ENCODE data around the gene MYO1E. TPM values are rescaled to one million over a fixed set of nuclear protein-coding genes. Genes with fewer than 3 reads are reported as not detected.

MYO1E gene
- total and polyA plus RNA-seq, 4 donors, result 28.7 to 46.1 (median 38.7) TPM

DNA sequence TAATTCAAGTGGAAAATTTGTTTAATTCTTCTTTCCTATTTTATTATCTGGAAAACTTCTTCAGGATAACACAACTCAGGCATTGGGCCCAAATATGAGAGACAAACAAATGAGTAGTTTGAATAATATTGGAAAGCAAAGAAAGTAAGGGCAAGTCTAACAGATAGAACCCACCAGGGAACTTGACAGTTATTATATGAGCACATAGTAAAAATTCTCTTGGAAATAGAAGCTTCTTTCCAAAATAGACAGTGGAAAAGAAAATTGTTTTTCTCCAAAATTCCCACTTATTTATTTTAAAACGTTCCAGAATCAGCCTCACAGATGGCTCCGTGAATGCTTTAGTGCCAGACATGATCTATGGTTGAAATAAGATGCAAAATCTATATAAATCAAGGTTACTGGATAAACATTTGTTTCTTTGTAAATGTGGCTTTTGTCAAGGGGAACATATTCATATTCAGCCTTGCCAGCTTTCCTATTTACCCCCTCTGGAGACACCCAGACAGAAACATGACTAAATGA lies 142.1 kb downstream of the MYO1E start:
- no peaks in the 10 kb centered on the region for H3K9me3 ChIP-seq (ENCODE audit: control insufficient read depth, insufficient read depth, low read length)
- no peak overlapping the region for H3K27ac ChIP-seq (ENCODE audit: low read depth, low read length)
- no peaks in the 10 kb centered on the region for H3K4me1 ChIP-seq (ENCODE audit: control insufficient read depth, insufficient read depth, low read length)
- H3K36me3 ChIP-seq (ENCODE audit: control insufficient read depth, insufficient read depth, low read length), result no peaks in the 10 kb centered on the region
- DNase-seq (ENCODE audit: low read depth in 4 of 6, low spot score in 6 of 6), result peak in 2 of 6 donors; percentile 21 to 77
- H3K4me3 ChIP-seq (ENCODE audit: low read depth, low read length), result no peak overlapping the region
- H3K27me3 ChIP-seq (ENCODE audit: control insufficient read depth, insufficient read depth, low read length), result no peaks in the 10 kb centered on the region
- no CpG with 5 or more reads among the region's 2 CpGs for WGBS (ENCODE audit: insufficient coverage)

DNA sequence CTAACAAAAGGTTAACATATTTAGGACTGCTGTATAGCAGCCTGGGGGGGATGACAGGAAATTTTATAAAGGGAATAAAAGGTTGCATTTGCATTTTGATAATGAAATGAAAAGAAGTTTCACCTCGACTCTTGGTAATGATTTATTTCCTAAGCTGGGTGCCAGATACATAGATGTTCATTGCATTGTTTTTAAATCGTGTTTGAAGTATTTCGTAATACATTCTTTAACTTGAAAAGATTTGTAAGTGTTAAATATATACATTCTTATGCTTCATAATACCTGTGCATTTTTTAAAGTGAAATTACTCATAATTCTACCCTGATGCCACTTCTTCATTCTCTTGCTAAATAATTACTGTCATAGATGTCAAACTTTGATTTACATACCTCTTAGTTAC lies 143.2 kb downstream of the MYO1E start:
- Histone ChIP-seq H3K27ac (ENCODE audit: low read depth, low read length) (no peak overlapping the region), H3K9me3 (ENCODE audit: control insufficient read depth, insufficient read depth, low read length) (no peaks in the 10 kb centered on the region), H3K36me3 (ENCODE audit: control insufficient read depth, insufficient read depth, low read length) (no peaks in the 10 kb centered on the region), H3K4me3 (ENCODE audit: low read depth, low read length) (no peak overlapping the region), H3K27me3 (ENCODE audit: control insufficient read depth, insufficient read depth, low read length) (no peaks in the 10 kb centered on the region), H3K4me1 (ENCODE audit: control insufficient read depth, insufficient read depth, low read length) (no peaks in the 10 kb centered on the region)
- WGBS (ENCODE audit: insufficient coverage), result no CpG with 5 or more reads among the region's 3 CpGs
- DNase-seq (ENCODE audit: low read depth in 4 of 6, low spot score in 6 of 6), result no peak

DNA sequence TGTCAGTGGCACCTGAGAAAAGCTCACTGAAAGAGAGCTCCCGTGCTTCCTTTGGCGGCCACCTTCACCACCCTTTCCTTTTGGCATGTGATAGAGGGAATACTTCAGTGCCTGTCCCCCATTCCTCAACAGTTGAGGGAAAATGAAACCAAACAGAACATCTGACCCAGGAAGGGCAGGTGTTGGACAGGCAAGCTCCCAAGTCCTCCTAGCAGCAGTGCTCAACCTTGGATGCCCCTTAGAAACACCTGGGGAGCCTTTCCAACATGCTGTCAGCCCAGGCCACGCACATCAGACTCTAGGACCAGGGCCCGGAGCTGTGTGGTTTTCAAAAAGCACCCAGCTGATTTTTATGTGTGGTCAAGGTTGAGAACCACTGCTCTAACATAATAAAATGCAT lies 143.7 kb downstream of the MYO1E start:
- Histone ChIP-seq H3K36me3 (ENCODE audit: control insufficient read depth, insufficient read depth, low read length) (no peaks in the 10 kb centered on the region), H3K27me3 (ENCODE audit: control insufficient read depth, insufficient read depth, low read length) (no peaks in the 10 kb centered on the region), H3K9me3 (ENCODE audit: control insufficient read depth, insufficient read depth, low read length) (no peaks in the 10 kb centered on the region), H3K27ac (ENCODE audit: low read depth, low read length) (no peak overlapping the region), H3K4me1 (ENCODE audit: control insufficient read depth, insufficient read depth, low read length) (no peaks in the 10 kb centered on the region), H3K4me3 (ENCODE audit: low read depth, low read length) (no peak overlapping the region)
- no peak for DNase-seq (ENCODE audit: low read depth in 4 of 6, low spot score in 6 of 6)
- 100% methylated on average over 2 of the region's 4 CpGs for WGBS (ENCODE audit: insufficient coverage)

DNA sequence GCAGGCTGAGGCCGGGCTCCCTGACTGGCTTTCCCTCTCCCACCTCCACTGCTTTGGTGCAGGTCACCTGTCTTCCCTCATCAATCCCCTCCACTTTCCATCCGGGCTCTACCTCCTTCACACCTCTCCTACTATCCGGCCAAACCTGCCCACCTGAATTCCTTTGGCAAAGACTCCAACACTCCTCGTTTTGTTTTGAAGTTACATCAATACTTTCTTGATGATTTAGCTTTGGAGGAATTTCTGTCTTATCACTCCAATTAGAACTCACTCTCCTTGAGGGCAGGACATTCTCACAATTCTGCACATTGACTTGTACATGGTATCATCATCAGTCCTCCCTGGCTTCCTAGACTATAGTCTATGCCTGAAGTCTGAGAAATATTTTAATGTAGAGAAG lies 145.7 kb downstream of the MYO1E start:
- 100% methylated on average over 3 of the region's 4 CpGs for WGBS (ENCODE audit: insufficient coverage)
- H3K4me1 ChIP-seq (ENCODE audit: control insufficient read depth, insufficient read depth, low read length), result no peaks in the 10 kb centered on the region
- no peak overlapping the region for H3K27ac ChIP-seq (ENCODE audit: low read depth, low read length)
- no peaks in the 10 kb centered on the region for H3K27me3 ChIP-seq (ENCODE audit: control insufficient read depth, insufficient read depth, low read length)
- no peak for DNase-seq (ENCODE audit: low read depth in 4 of 6, low spot score in 6 of 6)
- H3K9me3 ChIP-seq (ENCODE audit: control insufficient read depth, insufficient read depth, low read length), result no peaks in the 10 kb centered on the region
- no peaks in the 10 kb centered on the region for H3K36me3 ChIP-seq (ENCODE audit: control insufficient read depth, insufficient read depth, low read length)
- no peak overlapping the region for H3K4me3 ChIP-seq (ENCODE audit: low read depth, low read length)

DNA sequence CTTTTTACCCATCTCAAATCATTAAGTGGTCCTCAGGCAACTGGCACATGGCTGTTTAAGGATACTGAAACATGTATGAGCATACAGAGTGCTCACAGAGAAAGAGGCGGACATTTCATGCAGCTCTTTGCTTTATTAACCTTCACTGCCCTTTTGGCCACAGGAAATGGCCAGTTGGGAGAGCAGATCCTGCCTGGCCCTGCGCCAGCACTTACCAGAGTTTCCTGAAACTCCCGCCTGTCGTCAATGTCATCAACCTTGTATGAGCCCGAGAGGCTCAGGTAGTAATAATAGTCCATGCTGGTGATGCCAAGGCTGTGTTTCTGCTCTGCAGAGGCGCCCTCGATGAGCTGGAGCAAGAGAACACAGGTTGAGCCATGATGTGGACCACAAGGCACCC lies 148.2 kb downstream of the MYO1E start:
- H3K4me3 ChIP-seq (ENCODE audit: low read depth, low read length), result no peak overlapping the region
- no peak for DNase-seq (ENCODE audit: low read depth in 4 of 6, low spot score in 6 of 6)
- H3K4me1 ChIP-seq (ENCODE audit: control insufficient read depth, insufficient read depth, low read length), result no peaks in the 10 kb centered on the region
- H3K27me3 ChIP-seq (ENCODE audit: control insufficient read depth, insufficient read depth, low read length), result no peaks in the 10 kb centered on the region
- WGBS (ENCODE audit: insufficient coverage), result 78% methylated on average over 7 of the region's 7 CpGs
- H3K36me3 ChIP-seq (ENCODE audit: control insufficient read depth, insufficient read depth, low read length), result no peaks in the 10 kb centered on the region
- no peak overlapping the region for H3K27ac ChIP-seq (ENCODE audit: low read depth, low read length)
- H3K9me3 ChIP-seq (ENCODE audit: control insufficient read depth, insufficient read depth, low read length), result no peaks in the 10 kb centered on the region

DNA sequence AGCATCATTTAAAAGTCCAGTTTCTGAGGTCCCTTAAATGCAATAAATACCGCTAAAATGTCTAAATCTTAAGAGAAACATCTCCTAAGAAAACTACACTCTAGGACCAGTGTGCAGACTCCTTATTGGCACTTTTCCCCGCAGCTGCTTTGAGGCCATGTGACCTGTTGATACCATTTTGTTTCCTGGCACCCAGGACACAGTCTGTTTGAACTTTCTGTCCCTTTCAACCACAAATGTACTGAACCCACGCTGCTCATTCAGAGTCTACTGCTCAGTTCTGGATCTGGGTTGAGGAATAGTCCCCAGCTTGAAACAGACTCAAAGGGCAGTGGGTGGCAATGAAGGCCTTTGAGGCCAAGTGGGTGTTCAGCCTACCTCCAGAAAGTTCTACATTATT lies 148.9 kb downstream of the MYO1E start:
- Histone ChIP-seq H3K36me3 (ENCODE audit: control insufficient read depth, insufficient read depth, low read length) (no peaks in the 10 kb centered on the region), H3K9me3 (ENCODE audit: control insufficient read depth, insufficient read depth, low read length) (no peaks in the 10 kb centered on the region), H3K27ac (ENCODE audit: low read depth, low read length) (no peak overlapping the region), H3K4me3 (ENCODE audit: low read depth, low read length) (no peak overlapping the region), H3K4me1 (ENCODE audit: control insufficient read depth, insufficient read depth, low read length) (no peaks in the 10 kb centered on the region), H3K27me3 (ENCODE audit: control insufficient read depth, insufficient read depth, low read length) (no peaks in the 10 kb centered on the region)
- DNase-seq (ENCODE audit: low read depth in 4 of 6, low spot score in 6 of 6), result no peak
- WGBS (ENCODE audit: insufficient coverage), result 92% methylated on average over 3 of the region's 3 CpGs

DNA sequence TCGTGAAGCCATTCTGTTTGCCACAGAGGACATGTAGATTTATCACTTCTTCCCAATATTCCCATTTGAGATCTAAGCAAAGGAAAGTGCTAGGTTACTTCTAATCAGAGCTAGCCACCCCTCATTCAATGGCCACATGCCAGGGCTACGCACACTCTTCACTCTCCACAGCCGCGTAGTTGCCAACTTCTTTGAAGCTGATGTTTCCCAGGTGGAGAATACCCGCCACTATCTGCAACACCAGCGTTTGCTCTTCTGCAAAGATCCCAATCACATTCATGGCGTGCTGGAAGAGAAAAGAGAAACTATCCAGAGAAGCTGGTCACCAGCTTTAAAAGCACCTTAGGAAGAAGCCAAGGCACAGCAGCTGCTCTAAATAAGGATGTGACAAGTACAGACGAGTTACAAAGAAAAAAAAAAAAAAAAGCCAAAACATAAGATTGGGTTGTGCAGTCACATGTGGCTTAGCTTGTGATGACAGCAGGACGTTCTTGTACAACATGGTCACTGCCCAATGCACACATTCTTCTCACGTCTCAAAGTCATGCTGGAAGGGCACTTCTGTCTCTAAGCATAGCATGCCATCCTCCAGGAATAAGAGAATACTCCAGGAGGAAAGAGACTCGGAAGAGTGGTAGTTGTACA lies 149.6 kb downstream of the MYO1E start:
- 75% methylated on average over 6 of the region's 11 CpGs for WGBS (ENCODE audit: insufficient coverage)
- Histone ChIP-seq H3K27ac (ENCODE audit: low read depth, low read length) (no peak overlapping the region), H3K27me3 (ENCODE audit: control insufficient read depth, insufficient read depth, low read length) (no peaks in the 10 kb centered on the region), H3K9me3 (ENCODE audit: control insufficient read depth, insufficient read depth, low read length) (no peaks in the 10 kb centered on the region), H3K4me1 (ENCODE audit: control insufficient read depth, insufficient read depth, low read length) (no peaks in the 10 kb centered on the region), H3K36me3 (ENCODE audit: control insufficient read depth, insufficient read depth, low read length) (no peaks in the 10 kb centered on the region), H3K4me3 (ENCODE audit: low read depth, low read length) (no peak overlapping the region)
- no peak for DNase-seq (ENCODE audit: low read depth in 4 of 6, low spot score in 6 of 6)

DNA sequence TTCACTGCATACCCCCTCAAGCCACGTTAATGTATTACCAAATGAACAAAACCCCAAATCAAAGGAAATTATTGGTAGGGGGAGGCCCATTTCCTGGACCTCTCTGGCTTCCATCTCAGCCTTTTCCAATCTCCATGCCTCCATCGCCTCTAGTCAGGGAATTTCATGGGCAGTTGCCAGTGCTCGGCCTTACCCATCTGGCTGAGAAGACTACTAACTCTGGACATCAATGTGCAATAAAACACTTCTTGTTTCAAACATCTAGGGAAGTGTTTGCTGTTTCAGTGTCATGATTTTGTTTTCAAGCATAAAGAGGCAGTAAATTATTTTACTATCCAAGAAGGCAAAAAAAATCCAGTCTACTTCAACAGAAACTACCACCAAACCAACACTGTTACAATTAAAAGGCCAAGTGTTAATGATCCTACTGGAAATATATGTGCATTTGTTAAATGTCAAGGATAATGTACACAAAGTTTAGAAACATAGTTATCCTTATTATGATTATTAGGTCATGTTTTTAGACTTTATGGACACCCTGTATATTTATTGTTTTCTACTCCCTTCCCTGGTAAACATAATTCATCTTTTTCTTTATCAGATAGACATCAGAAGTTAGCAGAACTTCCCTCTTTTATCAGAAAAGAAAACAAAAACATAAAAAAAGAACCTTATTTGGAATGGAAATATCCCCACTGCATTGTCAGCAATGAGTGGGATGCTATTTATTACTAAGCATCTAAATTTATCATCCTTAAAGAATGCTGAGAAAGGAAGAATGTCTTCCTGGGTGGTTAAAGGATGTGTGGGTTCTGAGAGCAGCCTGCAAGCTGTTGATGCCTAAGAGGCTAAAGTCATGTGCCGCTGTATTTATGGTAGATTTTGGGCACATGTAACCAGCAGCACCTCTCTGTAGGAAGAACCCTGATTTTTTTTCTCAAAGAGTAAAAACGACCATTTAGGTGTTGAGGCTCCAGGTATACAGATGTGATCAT lies 150.9 kb downstream of the MYO1E start:
- DNase-seq (ENCODE audit: low read depth in 4 of 6, low spot score in 6 of 6), result peak in 3 of 6 donors; percentile 18 to 59 (median 28)
- peaks cover 4% of the 10 kb centered on the region for H3K36me3 ChIP-seq (ENCODE audit: control insufficient read depth, insufficient read depth, low read length)
- 86% methylated on average over 1 of the region's 5 CpGs for WGBS (ENCODE audit: insufficient coverage)
- no peaks in the 10 kb centered on the region for H3K4me1 ChIP-seq (ENCODE audit: control insufficient read depth, insufficient read depth, low read length)
- H3K27ac ChIP-seq (ENCODE audit: low read depth, low read length), result no peak overlapping the region
- H3K9me3 ChIP-seq (ENCODE audit: control insufficient read depth, insufficient read depth, low read length), result no peaks in the 10 kb centered on the region
- no peak overlapping the region for H3K4me3 ChIP-seq (ENCODE audit: low read depth, low read length)
- no peaks in the 10 kb centered on the region for H3K27me3 ChIP-seq (ENCODE audit: control insufficient read depth, insufficient read depth, low read length)

DNA sequence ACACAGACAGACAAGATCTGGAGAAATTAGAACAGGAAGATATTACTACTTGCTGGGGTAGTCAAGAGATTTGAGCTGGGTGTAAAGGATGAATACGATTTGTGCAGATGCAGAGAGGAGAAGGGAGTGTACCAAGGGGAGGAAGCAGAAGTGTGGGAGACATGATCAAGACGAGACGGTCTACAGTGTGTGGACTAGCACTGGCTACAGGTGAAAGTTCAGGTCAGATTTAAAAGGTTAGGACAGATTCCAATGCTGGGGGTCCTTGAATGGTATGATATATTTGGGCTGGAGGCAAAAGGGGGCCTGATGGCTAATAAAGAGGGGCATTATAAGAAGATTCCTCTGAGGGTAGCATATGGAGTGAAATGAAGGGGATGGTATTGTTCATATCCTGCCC lies 154.0 kb downstream of the MYO1E start:
- no peak overlapping the region for H3K4me3 ChIP-seq (ENCODE audit: low read depth, low read length)
- H3K27ac ChIP-seq (ENCODE audit: low read depth, low read length), result no peak overlapping the region
- no peaks in the 10 kb centered on the region for H3K9me3 ChIP-seq (ENCODE audit: control insufficient read depth, insufficient read depth, low read length)
- no peaks in the 10 kb centered on the region for H3K4me1 ChIP-seq (ENCODE audit: control insufficient read depth, insufficient read depth, low read length)
- 95% methylated on average over 3 of the region's 3 CpGs for WGBS (ENCODE audit: insufficient coverage)
- no peaks in the 10 kb centered on the region for H3K27me3 ChIP-seq (ENCODE audit: control insufficient read depth, insufficient read depth, low read length)
- peaks cover 4% of the 10 kb centered on the region for H3K36me3 ChIP-seq (ENCODE audit: control insufficient read depth, insufficient read depth, low read length)
- no peak for DNase-seq (ENCODE audit: low read depth in 4 of 6, low spot score in 6 of 6)
